Esophagus squamous epithelium (tissue), 5 donors: ENCODE measurements around the gene CATSPER1. TPM values are rescaled to one million over a fixed set of nuclear protein-coding genes. Genes with fewer than 3 reads are reported as not detected.

ENCODE experiments used
- DNase-seq: peaks from one replicate; lab custom pipeline; 2025; lab: John Stamatoyannopoulos, UW
- H3K27ac ChIP-seq, 4 donors: fragments of 200-600 bp; sonication (generic); one replicate each; pipeline ENCODE4 v1.5.1; 2016 to 2019; ENCODE audit warnings: mild to moderate bottlenecking in 1 of 4
- H3K27me3 ChIP-seq, 4 donors: fragments of 200-600 bp; sonication (generic); 1 replicate in 3 of 4; 2 replicates in 1 of 4; pipeline versions ENCODE4 v1.5.1 to v1.6.0; 2017 to 2021; ENCODE audit warnings: antibody characterized with exemption in 1 of 4
- H3K36me3 ChIP-seq, 3 donors: fragments of 200-600 bp; sonication (generic); one replicate each; pipeline ENCODE4 v1.5.1; 2016 to 2019
- H3K4me1 ChIP-seq, 3 donors: fragments of 200-600 bp; sonication (generic); one replicate each; pipeline ENCODE4 v1.5.1; 2017 to 2019
- H3K4me3 ChIP-seq, 4 donors: fragments of 200-600 bp; sonication (generic); 1 replicate in 3 of 4; 2 replicates in 1 of 4; pipeline ENCODE4 v1.5.1; 2016 to 2019; ENCODE audit warnings: mild to moderate bottlenecking in 2 of 4, moderate library complexity in 1 of 4
- H3K9me3 ChIP-seq, 3 donors: fragments of 200-600 bp; sonication (generic); one replicate each; pipeline ENCODE4 v1.5.1; 2016 to 2019
- CTCF ChIP-seq, 6 experiments: fragments of 450-650 bp in 4 of 6; fragments of 200-600 bp in 2 of 6; sonication (generic) in 2 of 6; IDR thresholded peaks; one replicate each; pipeline ENCODE4 v1.5.1; 2016 to 2019; ENCODE audit warnings: antibody characterized with exemption in 6 of 6, mild to moderate bottlenecking in 4 of 6, moderate library complexity in 4 of 6
- POLR2A ChIP-seq, 4 donors: fragments of 450-650 bp; IDR thresholded peaks; one replicate each; pipeline ENCODE4 v1.6.1; 2017; ENCODE audit warnings: antibody characterized with exemption in 4 of 4, mild to moderate bottlenecking in 4 of 4, moderate library complexity in 3 of 4
- WGBS, 2 donors: methylation state at CpG; one replicate each; pipeline ENCODE4 v1.1.5; 2018; 5-methylcytosine and 5-hydroxymethylcytosine counted together
- intact Hi-C: fragments of 100-400 bp; cut with DNase I; formaldehyde crosslinking; loops from one replicate; pipeline ENCODE4 v1.15.0; 2022
- total RNA-seq, 4 donors: library from RNA; depleted of rRNA; stranded (reverse); fragments of >200 nt; gene quantifications; one replicate each; pipeline ENCODE4 v1.1.0, GENCODE V29; 2016
- donor health status: DM: yes; HTN: yes; CAD: no.

CATSPER1 gene
- total RNA-seq, 4 donors from 2014 or later, result not detected

GRCh38 chr11:66004186-66004585, 22.1 kb downstream of the CATSPER1 start:
- Histone ChIP-seq H3K36me3 (peaks cover 8 to 48% (median 18%) of the 10 kb centered on the region in 3 donors), H3K4me1 (peaks cover 20 to 63% (median 21%) of the 10 kb centered on the region in 3 donors), H3K27ac (no peak overlapping the region), H3K4me3 (no peak overlapping the region), H3K9me3 (no peaks in the 10 kb centered on the region), H3K27me3 (no peaks in the 10 kb centered on the region)
- 83 to 100% methylated on average over 1 of the region's 4 CpGs for WGBS, 2 donors
- no peak for DNase-seq
- TF ChIP-seq CTCF (IDR thresholded peaks at IDR 0.05), result no peak
- no peak for TF ChIP-seq POLR2A (IDR thresholded peaks at IDR 0.05)
- intact Hi-C loops, result no loop called here

- no peaks in the 10 kb centered on the region for H3K27me3 ChIP-seq
- peaks cover 20 to 56% (median 21%) of the 10 kb centered on the region in 3 donors for H3K4me1 ChIP-seq
- WGBS, 2 donors, result 61 to 72% methylated on average over 6 of the region's 6 CpGs
- intact Hi-C loops, result no loop called here
- no peak for TF ChIP-seq POLR2A (IDR thresholded peaks at IDR 0.05)
- no peak for TF ChIP-seq CTCF (IDR thresholded peaks at IDR 0.05)
- no peaks in the 10 kb centered on the region for H3K9me3 ChIP-seq
- peaks cover 15 to 57% (median 25%) of the 10 kb centered on the region in 3 donors for H3K36me3 ChIP-seq
- no peak for DNase-seq
- peak overlapping the region; percentile 87 to 94 (median 94) for H3K27ac ChIP-seq
- H3K4me3 ChIP-seq, result peak overlapping the region; percentile 72 to 95 (median 81)
These were observed 23.0 kb downstream of the CATSPER1 start for GRCh38 chr11:66003291-66003690.

- intact Hi-C loops, result no loop called here
- H3K36me3 ChIP-seq, result peaks cover 20 to 63% (median 31%) of the 10 kb centered on the region in 3 donors
- TF ChIP-seq POLR2A (IDR thresholded peaks at IDR 0.05) (peak in 1 of 4 donors; percentile 8), CTCF (IDR thresholded peaks at IDR 0.05) (peak in 1 of 6 experiments; percentile 16)
- 0% methylated on average over 11 of the region's 40 CpGs; no CpG with 5 or more reads in 1 of the 2 donors for WGBS, 2 donors
- H3K27me3 ChIP-seq, result no peaks in the 10 kb centered on the region
- H3K9me3 ChIP-seq, result no peaks in the 10 kb centered on the region
- peak overlapping the region; percentile 87 to 94 (median 94) for H3K27ac ChIP-seq
- DNase-seq, result no peak
- H3K4me3 ChIP-seq, result peak overlapping the region; percentile 72 to 95 (median 81)
- H3K4me1 ChIP-seq, result peaks cover 19 to 50% (median 21%) of the 10 kb centered on the region in 3 donors
These were observed 23.5 kb downstream of the CATSPER1 start for GRCh38 chr11:66002648-66003225.

- H3K9me3 ChIP-seq, result no peaks in the 10 kb centered on the region
- TF ChIP-seq CTCF (IDR thresholded peaks at IDR 0.05) (peak in 1 of 6 experiments; percentile 31), POLR2A (IDR thresholded peaks at IDR 0.05) (peak in 3 of 4 donors; percentile 10 to 48 (median 20))
- intact Hi-C loops, result no loop called here
- peak within 1 kb of the TSS; percentile 87 to 94 (median 94) for H3K27ac ChIP-seq
- peaks cover 13 to 44% (median 21%) of the 10 kb centered on the region in 3 donors for H3K4me1 ChIP-seq
- no peaks in the 10 kb centered on the region for H3K27me3 ChIP-seq
- WGBS, 2 donors, result 0 to 4% methylated on average over 11 to 26 of the region's 55 CpGs
- peaks cover 20 to 69% (median 32%) of the 10 kb centered on the region in 3 donors for H3K36me3 ChIP-seq
- H3K4me3 ChIP-seq, result peak within 1 kb of the TSS; percentile 72 to 95 (median 81)
- DNase-seq, result peak; percentile 88
These were observed 24.2 kb downstream of the CATSPER1 start, which contains the start of the genes BANF1 and EIF1AD for GRCh38 chr11:66001942-66002647. TSS of gene BANF1 (plus strand) at chr11:66002503. CDS start at chr11:66003251, 748 bp downstream. TSS of gene EIF1AD (minus strand) at chr11:66002157. CDS start at chr11:66000389, 1,768 bp downstream.

- Histone ChIP-seq H3K27me3 (no peaks in the 10 kb centered on the region), H3K27ac (no peak overlapping the region), H3K4me3 (no peak overlapping the region), H3K36me3 (peaks cover 20 to 53% (median 24%) of the 10 kb centered on the region in 3 donors), H3K9me3 (no peaks in the 10 kb centered on the region), H3K4me1 (peaks cover 4 to 25% (median 12%) of the 10 kb centered on the region in 3 donors)
- 82 to 88% methylated on average over 2 of the region's 2 CpGs for WGBS, 2 donors
- intact Hi-C loops, result no loop called here
- no peak for DNase-seq
- TF ChIP-seq POLR2A (IDR thresholded peaks at IDR 0.05), result no peak
These were observed 29.0 kb downstream of the CATSPER1 start for GRCh38 chr11:65997286-65997685.
